Occipital lobe (tissue), 2 donors: Measurements from ENCODE around the gene ELOVL3. TPM values are rescaled to one million over a fixed set of nuclear protein-coding genes. Genes with fewer than 3 reads are reported as not detected.

Source experiments
- DNase-seq: peaks from one replicate; lab custom pipeline; 2025; lab: John Stamatoyannopoulos, UW
- total RNA-seq: library from RNA; depleted of rRNA; stranded (reverse); fragments of >200 nt; gene quantifications from one replicate; pipeline ENCODE4 v1.2.3, GENCODE V29; 2014

Gene ELOVL3
- total RNA-seq, 1 donor from 2014 or later: 0.16 TPM

DNA sequence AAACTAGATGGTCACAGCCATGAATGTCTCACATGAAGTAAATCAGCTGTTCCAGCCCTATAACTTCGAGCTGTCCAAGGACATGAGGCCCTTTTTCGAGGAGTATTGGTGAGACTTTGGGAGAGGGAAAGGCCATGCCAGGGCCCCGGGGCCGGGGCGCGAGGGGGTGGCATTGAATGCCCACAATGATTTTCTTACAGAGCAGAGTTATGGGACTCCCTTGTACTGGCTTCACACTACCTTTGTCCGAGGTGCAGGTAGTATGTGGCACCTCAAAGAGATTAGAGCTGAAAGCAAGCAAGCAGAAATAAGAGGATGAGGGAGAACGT lies 407 bp downstream of the ELOVL3 start:
- no peak for DNase-seq

- no peak for DNase-seq
Measured at GRCh38 chr10:102227050-102227449, 951 bp downstream of the ELOVL3 start.

DNA sequence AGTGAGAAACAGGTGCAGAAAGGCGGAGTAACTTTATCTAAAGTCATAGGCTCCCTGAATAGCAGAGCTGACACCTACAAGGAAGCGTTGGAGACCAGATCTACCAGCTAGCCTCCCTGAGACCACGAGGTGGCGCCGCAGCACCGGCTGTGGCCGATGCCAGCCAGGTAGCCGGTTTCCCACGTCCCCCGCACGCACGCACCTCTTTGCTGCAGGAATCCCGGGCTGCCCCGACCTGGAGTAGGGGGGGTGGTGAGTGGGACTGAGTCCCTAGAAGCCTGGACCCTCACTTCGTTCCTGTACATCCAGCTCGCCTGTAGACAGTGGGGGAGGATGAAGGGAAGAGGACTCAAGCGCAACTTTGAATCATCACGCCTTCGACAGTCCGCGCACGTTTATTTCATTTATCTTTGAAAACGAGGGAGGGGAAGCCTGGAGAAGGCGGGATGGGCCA lies 3.7 kb downstream of the ELOVL3 start:
- DNase-seq: peak; percentile 51

GRCh38 chr10:102230264-102230860 lies 4.3 kb downstream of the ELOVL3 start:
- DNase-seq: no peak

- DNase-seq: no peak
Measured at GRCh38 chr10:102230861-102231356, 4.8 kb downstream of the ELOVL3 start.

- DNase-seq: no peak
Measured at GRCh38 chr10:102231357-102232318, 5.5 kb downstream of the ELOVL3 start.

- no peak for DNase-seq
Measured at GRCh38 chr10:102233997-102234396, 7.9 kb downstream of the ELOVL3 start.

DNA sequence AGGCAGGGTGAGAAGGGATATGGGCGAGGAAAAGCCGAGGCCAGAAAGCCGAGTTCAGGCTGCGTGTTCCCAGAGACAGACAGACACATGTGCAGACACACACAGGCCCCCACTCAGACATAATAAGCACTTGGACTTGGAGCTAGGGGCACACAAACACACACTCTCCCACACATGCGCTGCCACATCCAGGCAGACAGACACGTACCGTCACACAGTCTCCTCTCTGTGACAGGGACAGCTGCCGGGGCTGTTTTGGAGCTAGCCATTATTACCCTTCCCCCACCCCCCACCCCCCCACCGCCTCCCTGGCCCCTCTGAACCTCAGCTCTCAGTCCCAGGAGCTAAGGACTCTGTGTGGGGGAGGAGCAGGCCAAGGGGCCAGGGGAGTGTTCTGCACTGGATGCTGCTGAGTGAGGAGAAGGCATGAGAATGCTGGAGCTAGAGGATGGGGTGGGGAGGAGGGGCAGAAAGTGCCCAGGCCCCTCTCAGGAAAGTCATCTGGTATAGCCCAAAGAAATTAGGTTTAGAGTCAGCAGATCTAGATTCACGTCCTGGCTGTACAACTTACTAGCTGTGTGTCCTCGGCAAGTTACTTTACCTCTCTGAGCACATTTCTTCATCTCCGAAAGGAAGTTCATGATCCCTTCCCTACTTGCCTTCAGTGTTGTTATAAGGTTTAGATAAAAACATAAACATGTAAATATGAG lies 8.9 kb downstream of the ELOVL3 start:
- DNase-seq: no peak

GRCh38 chr10:102235598-102235920 lies 9.5 kb downstream of the ELOVL3 start:
- DNase-seq: no peak

DNA sequence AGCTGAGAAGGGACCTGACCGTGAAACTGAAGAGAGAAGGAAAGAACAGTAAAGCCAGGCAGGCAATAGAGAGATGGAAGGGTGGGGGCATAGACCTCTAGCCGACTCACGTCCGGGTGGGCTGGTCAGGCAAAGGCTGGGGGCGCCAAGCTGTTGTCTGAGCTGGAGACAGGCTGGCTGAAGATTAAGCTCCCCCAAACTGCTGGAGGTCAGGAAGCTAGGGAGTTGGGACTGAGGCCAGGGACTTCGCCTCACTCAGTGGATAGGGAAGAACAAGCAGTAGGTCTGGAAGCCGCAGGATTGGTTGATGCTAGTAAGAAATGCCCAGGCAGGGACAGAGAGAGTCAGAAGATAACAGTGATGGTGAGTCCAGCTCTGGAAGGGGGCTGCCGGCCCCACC lies 9.9 kb downstream of the ELOVL3 start:
- no peak for DNase-seq

- DNase-seq: no peak
Measured at GRCh38 chr10:102237711-102238252, 11.7 kb downstream of the ELOVL3 start.

DNA sequence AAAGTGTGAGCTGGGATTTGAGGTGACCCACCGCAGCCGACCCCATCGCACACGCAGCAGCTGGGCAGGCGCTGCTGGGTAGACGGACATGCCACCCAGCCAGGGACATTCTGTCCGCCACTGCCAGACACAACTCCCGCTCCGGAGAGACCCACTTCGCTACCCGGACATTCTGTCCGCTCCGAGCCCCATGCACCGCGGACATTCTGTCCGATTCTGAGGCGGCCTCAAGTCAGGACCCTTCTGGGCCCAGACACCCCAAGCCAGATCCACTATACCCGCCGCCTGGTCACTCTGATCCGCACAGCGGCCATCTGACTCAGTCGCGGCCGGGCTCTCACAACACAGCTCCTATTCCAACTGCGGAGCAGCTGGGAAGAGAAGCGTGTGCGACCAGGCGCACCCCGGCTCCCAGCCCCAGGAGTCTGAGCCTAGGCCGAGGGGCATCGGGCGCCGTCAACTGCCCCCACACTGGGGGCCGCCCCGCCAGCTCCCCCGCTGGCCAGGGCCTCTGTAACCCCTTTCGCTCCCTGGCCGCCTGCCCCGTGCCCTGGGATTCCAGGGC lies 14.4 kb downstream of the ELOVL3 start:
- no peak for DNase-seq

DNA sequence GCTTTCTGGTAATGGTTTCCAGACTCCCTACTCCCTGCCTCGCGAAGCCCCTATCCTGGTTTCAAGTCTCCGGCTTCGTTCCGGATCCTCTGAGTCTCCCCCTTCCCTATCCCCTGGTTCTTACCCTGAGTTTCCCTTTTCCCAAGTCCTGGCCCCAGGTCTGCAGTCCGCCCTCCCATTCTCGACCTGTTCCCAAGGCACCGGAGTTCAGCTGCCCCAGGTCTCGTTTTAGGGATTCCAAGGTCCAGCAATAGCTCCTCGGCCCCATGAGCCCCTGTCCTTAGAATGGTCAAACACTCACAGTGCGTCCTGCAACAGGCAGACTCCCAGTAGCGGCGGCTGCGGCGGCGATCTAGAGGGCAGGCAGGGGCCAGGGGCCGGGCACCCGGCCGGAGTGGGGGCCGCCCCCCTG lies 14.9 kb downstream of the ELOVL3 start:
- no peak for DNase-seq

DNA sequence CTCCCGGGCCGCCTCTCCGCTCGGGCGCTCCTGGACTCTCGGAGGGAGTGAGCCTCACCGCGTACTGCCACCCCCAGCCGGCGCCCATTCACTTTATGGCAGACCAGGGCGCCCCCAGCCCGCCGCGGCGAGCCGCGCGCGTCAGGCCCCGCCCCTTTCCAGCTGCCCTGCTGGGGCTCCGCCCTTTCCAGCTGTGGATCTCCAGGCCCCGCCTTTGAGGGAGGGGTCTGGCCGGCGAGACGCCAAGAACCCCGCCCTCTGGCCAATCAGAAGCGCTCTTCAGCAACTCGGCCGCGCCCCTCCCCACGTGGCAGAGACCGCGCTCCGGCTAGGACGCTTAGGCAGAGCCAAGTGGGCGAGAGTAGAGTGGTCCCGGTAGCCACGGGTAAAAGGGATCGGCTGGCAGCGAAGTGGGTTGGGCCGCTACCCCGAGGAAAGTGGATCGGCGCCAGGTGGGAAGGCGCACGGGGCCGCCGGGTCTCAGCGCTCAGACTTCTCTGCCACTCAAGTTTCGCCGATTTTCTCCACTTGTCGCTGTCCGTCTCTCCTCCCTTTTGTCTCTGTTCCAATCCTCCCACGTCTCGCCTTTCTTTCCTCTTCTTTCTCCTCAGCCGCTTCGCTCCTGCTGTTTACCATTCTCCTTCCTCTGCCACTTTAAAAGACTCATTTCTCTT lies 15.5 kb downstream of the ELOVL3 start, which contains the start of gene PITX3:
PITX3 (minus strand) TSS at position 69 of the 674 bp plus-strand sequence. CDS start 9,432 bp downstream, outside the sequence.
- DNase-seq: peak; percentile 47

GRCh38 chr10:102242118-102242485 lies 16.0 kb downstream of the ELOVL3 start:
- no peak for DNase-seq

- no peak for DNase-seq
Measured at GRCh38 chr10:102243309-102243708, 17.2 kb downstream of the ELOVL3 start.

DNA sequence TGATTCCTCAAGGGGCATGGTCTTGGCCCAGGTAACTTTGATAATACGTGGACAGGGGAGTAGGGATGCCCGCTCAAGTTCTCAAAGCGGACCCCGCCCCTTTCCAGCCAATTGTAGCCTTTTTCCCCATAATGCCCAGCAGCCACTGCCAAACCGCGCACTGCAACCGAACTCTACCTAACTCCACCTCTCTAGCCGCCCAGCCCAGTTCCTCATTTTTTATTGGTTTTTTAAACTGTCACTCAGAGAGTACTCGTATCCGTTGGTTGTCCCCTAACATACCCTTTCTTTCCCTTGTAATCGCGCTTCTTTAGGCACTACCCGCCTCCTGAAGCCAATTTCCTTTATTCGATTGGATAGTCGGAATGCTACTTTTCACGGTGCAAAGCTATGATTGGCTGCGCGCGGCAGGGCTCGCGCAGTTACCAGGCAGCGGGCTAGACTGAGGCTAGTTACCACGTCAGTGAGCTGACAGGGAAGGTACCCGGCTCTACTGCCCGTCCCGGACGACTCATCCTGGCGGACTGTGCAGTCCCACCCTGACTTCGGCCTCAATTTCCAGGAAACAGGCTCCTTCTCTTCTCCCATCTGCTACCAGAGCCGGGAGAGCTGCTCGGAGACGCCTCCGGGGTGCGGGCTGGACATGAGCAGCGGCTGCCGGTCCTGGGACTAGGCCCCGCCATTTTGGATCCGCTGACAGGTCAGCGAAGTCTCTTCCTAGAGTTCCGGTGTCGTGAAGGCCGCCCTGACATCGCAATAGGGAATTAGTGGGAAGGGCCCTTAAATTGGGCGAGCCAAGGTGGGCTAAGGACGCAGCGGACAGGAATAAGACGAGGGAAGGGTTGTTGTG lies 19.2 kb downstream of the ELOVL3 start, which contains the start of gene GBF1:
GBF1 (plus strand) TSS at position 451 of the 850 bp plus-strand sequence. CDS start 13,407 bp downstream, outside the sequence.
- peak; percentile 96 for DNase-seq

DNA sequence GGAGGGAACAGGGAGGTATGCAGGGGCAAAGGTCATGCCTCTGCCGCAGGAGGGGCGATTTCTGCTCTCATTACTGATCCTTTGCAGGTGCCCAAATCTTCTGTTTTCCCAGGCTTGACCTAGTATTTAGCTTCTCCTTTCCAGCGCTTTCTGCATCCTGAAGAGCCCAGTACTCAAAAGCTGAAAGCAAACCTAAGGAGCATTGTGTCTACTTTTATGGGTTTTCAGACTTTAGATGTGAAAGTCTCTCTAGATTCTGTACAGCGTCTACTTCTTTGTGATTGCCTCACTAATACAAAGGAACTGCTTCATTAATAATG lies 19.8 kb downstream of the ELOVL3 start:
- no peak for DNase-seq

GRCh38 chr10:102246261-102246660 lies 20.2 kb downstream of the ELOVL3 start:
- no peak for DNase-seq

DNA sequence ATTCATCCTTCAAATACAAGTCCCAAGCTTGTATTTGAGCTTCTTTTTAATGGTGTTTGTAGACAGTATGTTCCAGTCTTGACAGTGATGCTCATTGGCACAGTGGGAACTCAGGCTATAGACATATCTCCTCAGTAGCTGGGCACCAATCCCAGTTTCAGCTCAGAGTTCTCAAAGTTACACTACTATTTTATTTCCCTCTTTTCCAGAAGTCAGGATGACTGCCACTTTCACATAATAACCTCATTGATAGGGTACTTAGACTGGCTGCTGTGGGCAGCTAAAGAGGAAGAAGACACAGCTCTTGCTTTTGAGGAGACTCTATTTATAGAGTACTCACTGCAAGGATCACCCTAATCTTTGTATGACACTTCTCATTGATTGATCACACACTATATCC lies 21.6 kb downstream of the ELOVL3 start:
- DNase-seq: no peak
